SK-N-SH (cell line): ENCODE measurements around the gene PLEKHM3. TPM values are rescaled to one million over a fixed set of nuclear protein-coding genes. Genes with fewer than 3 reads are reported as not detected.

Experiments
- CTCF ChIA-PET: fragments of 300-600, 350-600 bp; formaldehyde crosslinking; extraction: SDS; loops from one replicate; lab custom pipeline; 2021; lab: Yijun Ruan, JAX
- POLR2A ChIA-PET: fragments of 350-600 bp; sonication (Branson Sonifier 250); formaldehyde crosslinking; extraction: SDS; loops from one replicate; lab custom pipeline; 2020; ENCODE audit warnings: antibody characterized with exemption, inconsistent platforms; lab: Yijun Ruan, JAX
- DNase-seq: peaks from one replicate; pipeline ENCODE4 v3.0.0; 2012
- H2AFZ ChIP-seq: fragments of 200-600 bp; sonication (generic); 2 replicates; pipeline ENCODE4 v1.8.1; 2016; ENCODE audit warnings: antibody characterized with exemption, mild to moderate bottlenecking, low read depth
- H3F3A ChIP-seq: fragments of 200-600 bp; sonication (generic); replicated peaks from 2 replicates; pipeline ENCODE3; 2016; ENCODE audit warnings: antibody characterized with exemption, mild to moderate bottlenecking; ENCODE audit not compliant: insufficient read depth
- H3K27ac ChIP-seq, 2 experiments: fragments of 200-500 bp in 1 of 2; fragments of 200-600 bp in 1 of 2; sonication (Bioruptor generic) in 1 of 2; sonication (generic), shearing (Covaris generic) in 1 of 2; 2 replicates each; pipeline versions ENCODE4 v1.5.1 to v1.6.1; 2014 to 2016; ENCODE audit warnings: low read depth in 2 of 2, inconsistent platforms in 1 of 2, low read length in 1 of 2, mild to moderate bottlenecking in 1 of 2, mixed read lengths in 1 of 2
- H3K27me3 ChIP-seq: fragments of 200-600 bp; sonication (generic), shearing (Covaris generic); 2 replicates; pipeline ENCODE4 v1.6.1; 2016; ENCODE audit warnings: mixed run types; ENCODE audit not compliant: insufficient read depth
- H3K36me3 ChIP-seq, 2 experiments: fragments of 200-500 bp in 1 of 2; fragments of 200-600 bp in 1 of 2; sonication (Bioruptor generic) in 1 of 2; sonication (generic) in 1 of 2; replicated peaks in 1 of 2; 2 replicates each; pipeline versions ENCODE3 to v1.5.1; 2014 to 2016; ENCODE audit warnings: low read length in 1 of 2, mild to moderate bottlenecking in 1 of 2; ENCODE audit not compliant: insufficient read depth in 2 of 2, control insufficient read depth in 1 of 2
- H3K4me1 ChIP-seq, 2 experiments: fragments of 200-500 bp in 1 of 2; fragments of 200-600 bp in 1 of 2; sonication (Bioruptor generic) in 1 of 2; sonication (generic), shearing (Covaris generic) in 1 of 2; 2 replicates each; pipeline versions ENCODE4 v1.5.1 to v1.6.1; 2014 to 2016; ENCODE audit warnings: low read depth in 1 of 2, low read length in 1 of 2, mixed run types in 1 of 2; ENCODE audit not compliant: insufficient read depth in 2 of 2, control insufficient read depth in 1 of 2
- H3K4me2 ChIP-seq: fragments of 200-600 bp; sonication (generic), shearing (Covaris generic); 2 replicates; pipeline ENCODE4 v1.6.1; 2017; ENCODE audit warnings: mixed run types
- H3K4me3 ChIP-seq, 2 experiments: fragments of 200-500 bp in 1 of 2; fragments of 200-600 bp in 1 of 2; sonication (Bioruptor generic) in 1 of 2; sonication (generic), shearing (Covaris generic) in 1 of 2; 2 replicates each; pipeline versions ENCODE4 v1.5.1 to v1.8.1; 2014 to 2016; ENCODE audit warnings: low read depth in 2 of 2, inconsistent platforms in 1 of 2, low read length in 1 of 2, mild to moderate bottlenecking in 1 of 2, mixed read lengths in 1 of 2, moderate library complexity in 1 of 2
- H3K79me2 ChIP-seq: fragments of 200-600 bp; sonication (generic); 2 replicates; pipeline ENCODE4 v1.8.1; 2017; ENCODE audit warnings: mild to moderate bottlenecking; ENCODE audit not compliant: insufficient read depth
- H3K9ac ChIP-seq: fragments of 200-600 bp; sonication (generic); 2 replicates; pipeline ENCODE4 v1.6.1; 2017; ENCODE audit warnings: mixed run types
- H3K9me2 ChIP-seq: fragments of 200-600 bp; sonication (generic); 2 replicates; pipeline ENCODE4 v1.6.1; 2017; ENCODE audit warnings: mixed run types
- H3K9me3 ChIP-seq: fragments of 200-600 bp; sonication (generic); 2 replicates; pipeline ENCODE4 v1.6.1; 2017; ENCODE audit warnings: mixed run types, mild to moderate bottlenecking, moderate library complexity
- H4K20me1 ChIP-seq: fragments of 200-600 bp; sonication (generic); 2 replicates; pipeline ENCODE4 v1.6.1; 2017; ENCODE audit warnings: mild to moderate bottlenecking, mixed run types; ENCODE audit not compliant: insufficient read depth
- CHD2 ChIP-seq: fragments of 150-350 bp; IDR thresholded peaks from 2 replicates; pipeline ENCODE4 v1.6.1; 2018; ENCODE audit warnings: low read length; ENCODE audit not compliant: partially characterized antibody
- ELF1 ChIP-seq: IDR thresholded peaks from 2 replicates; pipeline ENCODE4 v1.4.0; 2012
- EZH2phosphoT487 ChIP-seq: fragments of 200-600 bp; sonication (generic); IDR thresholded peaks from 2 replicates; pipeline ENCODE4 v1.6.1; 2017; ENCODE audit warnings: low read depth, mixed run types, mild to moderate bottlenecking, antibody characterized with exemption, moderate library complexity, borderline replicate concordance
- FOXJ3 ChIP-seq: sonication (generic); formaldehyde crosslinking; IDR thresholded peaks from 2 replicates; pipeline ENCODE4 v1.5.1; 2020; ENCODE audit warnings: mild to moderate bottlenecking, missing genetic modification reagents
- JUND ChIP-seq: IDR thresholded peaks from 2 replicates; pipeline ENCODE4 v1.4.0; 2012
- MEF2A ChIP-seq: IDR thresholded peaks from 2 replicates; pipeline ENCODE4 v1.4.0; 2012; ENCODE audit warnings: low read depth, borderline replicate concordance
- MXI1 ChIP-seq: IDR thresholded peaks from 2 replicates; pipeline ENCODE4 v1.6.1; 2012; ENCODE audit warnings: mild to moderate bottlenecking, low read depth, low read length, improper control_type of control experiment
- NRF1 ChIP-seq: IDR thresholded peaks from 2 replicates; pipeline ENCODE4 v1.6.1; 2012; ENCODE audit warnings: low read depth, mild to moderate bottlenecking, low read length
- PBX3 ChIP-seq: IDR thresholded peaks from 2 replicates; pipeline ENCODE4; 2012
- POLR2AphosphoS5 ChIP-seq: IDR thresholded peaks from 2 replicates; pipeline ENCODE4 v1.6.1; 2012; ENCODE audit warnings: low read depth, low read length
- RAD21 ChIP-seq: IDR thresholded peaks from 2 replicates; pipeline ENCODE4 v1.6.1; 2012; ENCODE audit warnings: mild to moderate bottlenecking, low read length
- RXRA ChIP-seq: IDR thresholded peaks from 2 replicates; pipeline ENCODE4 v1.4.0; 2012; ENCODE audit warnings: low read depth, mild to moderate bottlenecking, borderline replicate concordance
- SIN3A ChIP-seq: IDR thresholded peaks from 2 replicates; pipeline ENCODE4 v1.6.1; 2012; ENCODE audit warnings: low read depth, mild to moderate bottlenecking, low read length, moderate library complexity, borderline replicate concordance
- TCF12 ChIP-seq: IDR thresholded peaks from 2 replicates; pipeline ENCODE4 v1.4.0; 2012
- USF2 ChIP-seq: fragments of 150-350 bp; IDR thresholded peaks from 2 replicates; pipeline ENCODE4 v1.6.1; 2017; ENCODE audit warnings: antibody characterized with exemption, low read length, low read depth, borderline replicate concordance
- YY1 ChIP-seq: IDR thresholded peaks from 2 replicates; pipeline ENCODE4 v1.4.0; 2012; ENCODE audit warnings: low read depth, mild to moderate bottlenecking
- ZBTB33 ChIP-seq: IDR thresholded peaks from 2 replicates; pipeline ENCODE4 v1.4.0; 2012; ENCODE audit warnings: low read depth, borderline replicate concordance
- WGBS: methylation state at CpG from one replicate; pipeline ENCODE4 v1.1.6; 2017; ENCODE audit warnings: low lambda C conversion rate; 5-methylcytosine and 5-hydroxymethylcytosine counted together
- polyA plus RNA-seq, 3 experiments: library from polyadenylated mRNA; depleted of rRNA; stranded (reverse); fragments of >200 nt; gene quantifications; 2 replicates each; pipeline ENCODE4 v1.2.3, GENCODE V29; 2012
- TF ChIP-seq, protein P1 (sequence below): fragments of 200-600 bp; sonication (generic); IDR thresholded peaks from 2 replicates; pipeline ENCODE4 v1.6.1; 2017; ENCODE audit warnings: antibody characterized with exemption, mild to moderate bottlenecking, moderate library complexity
- TF ChIP-seq, protein P2 (sequence below): IDR thresholded peaks from 2 replicates; pipeline ENCODE4 v1.6.1; 2012; ENCODE audit warnings: mild to moderate bottlenecking, low read depth, low read length, moderate library complexity

The PLEKHM3 gene
- polyA plus RNA-seq, 1 of the 3 experiments (the other 2 are of a cell fraction): 1.9 TPM

GRCh38 chr2:207778298-207778882 is 246.9 kb downstream of the PLEKHM3 start (continued):
- TF ChIP-seq SIN3A (no peak), YY1 (no peak), MXI1 (no peak), POLR2AphosphoS5 (no peak), FOXJ3 (CRISPR knock-in tag) (no peak), EZH2phosphoT487 (no peak)

- DNase-seq: no peak
- Histone ChIP-seq H4K20me1 (no peaks in the 10 kb centered on the region), H3K9me2 (no peaks in the 10 kb centered on the region), H3K4me2 (no peak overlapping the region), H3K36me3 (no peaks in the 10 kb centered on the region), H3K4me1 (peaks cover 0 to under 1% of the 10 kb centered on the region in 2 experiments; a peak in 1 of 4 replicates), H3F3A (no peaks in the 10 kb centered on the region), H3K9ac (no peak overlapping the region), H3K27ac (no peak overlapping the region), H2AFZ (no peak overlapping the region), H3K4me3 (no peak overlapping the region), H3K79me2 (no peaks in the 10 kb centered on the region), H3K9me3 (no peaks in the 10 kb centered on the region), H3K27me3 (no peaks in the 10 kb centered on the region)
- CTCF ChIA-PET: interaction anchor here (0.7 to 1.8 kb wide), 2 partner anchors 31 to 198 kb away, joined by 3 to 7 read pairs; no protein-coding TSS in a partner anchor
- 89% methylated on average over 6 of the region's 6 CpGs for WGBS
- POLR2A ChIA-PET: no interaction called here
- TF ChIP-seq MEF2A (no peak), NRF1 (no peak), TCF12 (no peak), RAD21 (no peak), JUND (no peak), PBX3 (no peak), RXRA (no peak), EZH2phosphoT487 (no peak), ELF1 (no peak), ZBTB33 (no peak), CHD2 (no peak), POLR2AphosphoS5 (no peak), MXI1 (no peak), YY1 (no peak), USF2 (no peak)
- TF ChIP-seq, protein P1, sequence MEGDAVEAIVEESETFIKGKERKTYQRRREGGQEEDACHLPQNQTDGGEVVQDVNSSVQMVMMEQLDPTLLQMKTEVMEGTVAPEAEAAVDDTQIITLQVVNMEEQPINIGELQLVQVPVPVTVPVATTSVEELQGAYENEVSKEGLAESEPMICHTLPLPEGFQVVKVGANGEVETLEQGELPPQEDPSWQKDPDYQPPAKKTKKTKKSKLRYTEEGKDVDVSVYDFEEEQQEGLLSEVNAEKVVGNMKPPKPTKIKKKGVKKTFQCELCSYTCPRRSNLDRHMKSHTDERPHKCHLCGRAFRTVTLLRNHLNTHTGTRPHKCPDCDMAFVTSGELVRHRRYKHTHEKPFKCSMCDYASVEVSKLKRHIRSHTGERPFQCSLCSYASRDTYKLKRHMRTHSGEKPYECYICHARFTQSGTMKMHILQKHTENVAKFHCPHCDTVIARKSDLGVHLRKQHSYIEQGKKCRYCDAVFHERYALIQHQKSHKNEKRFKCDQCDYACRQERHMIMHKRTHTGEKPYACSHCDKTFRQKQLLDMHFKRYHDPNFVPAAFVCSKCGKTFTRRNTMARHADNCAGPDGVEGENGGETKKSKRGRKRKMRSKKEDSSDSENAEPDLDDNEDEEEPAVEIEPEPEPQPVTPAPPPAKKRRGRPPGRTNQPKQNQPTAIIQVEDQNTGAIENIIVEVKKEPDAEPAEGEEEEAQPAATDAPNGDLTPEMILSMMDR: no peak
- TF ChIP-seq, protein P2, sequence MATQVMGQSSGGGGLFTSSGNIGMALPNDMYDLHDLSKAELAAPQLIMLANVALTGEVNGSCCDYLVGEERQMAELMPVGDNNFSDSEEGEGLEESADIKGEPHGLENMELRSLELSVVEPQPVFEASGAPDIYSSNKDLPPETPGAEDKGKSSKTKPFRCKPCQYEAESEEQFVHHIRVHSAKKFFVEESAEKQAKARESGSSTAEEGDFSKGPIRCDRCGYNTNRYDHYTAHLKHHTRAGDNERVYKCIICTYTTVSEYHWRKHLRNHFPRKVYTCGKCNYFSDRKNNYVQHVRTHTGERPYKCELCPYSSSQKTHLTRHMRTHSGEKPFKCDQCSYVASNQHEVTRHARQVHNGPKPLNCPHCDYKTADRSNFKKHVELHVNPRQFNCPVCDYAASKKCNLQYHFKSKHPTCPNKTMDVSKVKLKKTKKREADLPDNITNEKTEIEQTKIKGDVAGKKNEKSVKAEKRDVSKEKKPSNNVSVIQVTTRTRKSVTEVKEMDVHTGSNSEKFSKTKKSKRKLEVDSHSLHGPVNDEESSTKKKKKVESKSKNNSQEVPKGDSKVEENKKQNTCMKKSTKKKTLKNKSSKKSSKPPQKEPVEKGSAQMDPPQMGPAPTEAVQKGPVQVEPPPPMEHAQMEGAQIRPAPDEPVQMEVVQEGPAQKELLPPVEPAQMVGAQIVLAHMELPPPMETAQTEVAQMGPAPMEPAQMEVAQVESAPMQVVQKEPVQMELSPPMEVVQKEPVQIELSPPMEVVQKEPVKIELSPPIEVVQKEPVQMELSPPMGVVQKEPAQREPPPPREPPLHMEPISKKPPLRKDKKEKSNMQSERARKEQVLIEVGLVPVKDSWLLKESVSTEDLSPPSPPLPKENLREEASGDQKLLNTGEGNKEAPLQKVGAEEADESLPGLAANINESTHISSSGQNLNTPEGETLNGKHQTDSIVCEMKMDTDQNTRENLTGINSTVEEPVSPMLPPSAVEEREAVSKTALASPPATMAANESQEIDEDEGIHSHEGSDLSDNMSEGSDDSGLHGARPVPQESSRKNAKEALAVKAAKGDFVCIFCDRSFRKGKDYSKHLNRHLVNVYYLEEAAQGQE: no peak
These were observed 248.2 kb downstream of the PLEKHM3 start for GRCh38 chr2:207777124-207777523.
